SK-MEL-5 (cell line): ENCODE results near the gene BTBD9. TPM values are rescaled to one million over a fixed set of nuclear protein-coding genes. Genes with fewer than 3 reads are reported as not detected.

Source experiments
- small RNA-seq, 2 experiments: library from RNA; depleted of rRNA; stranded (forward); fragments of <200 nt; gene quantifications; one replicate each; pipeline ENCODE3, GENCODE V24; 2014
- total RNA-seq: library from RNA; depleted of rRNA; stranded (reverse); fragments of >200 nt; shearing (Covaris generic); gene quantifications from 2 replicates; pipeline ENCODE4 v1.2.3, GENCODE V29; 2014; rRNA removed

Gene BTBD9
- total RNA-seq, 1 experiment from 2014 or later: 11.9 TPM

Small RNA genes within 50 kb of the gene (small RNA-seq; reads per million reads assigned to genes)
- gene RF00019 (0 reads per million in 2 experiments), gene RF00279 (0.05 to 0.17 reads per million in 2 experiments)

Other genes with a start within 250 kb of the BTBD9 start
- 349 and 373 TPM in 2 replicates for gene GLO1, start 63.2 kb upstream of the BTBD9 start, total RNA-seq
- gene DNAH8, start 75.4 kb upstream of the BTBD9 start, total RNA-seq: under 0.01 TPM in 1 of 2 replicates, not detected in the other